ENCODE data around the gene XIRP2.

The XIRP2 gene

GRCh38 chr2:167127135-167127534, 238.9 kb downstream of the XIRP2 start:
- 60 to 61% methylated on average over 1 of the region's 1 CpG for WGBS, 2 experiments
- Histone ChIP-seq H3K4me3 (ENCODE audit: insufficient read depth, low read depth, low read length) (no peak overlapping the region), H3K4me1 (ENCODE audit: control insufficient read depth, insufficient read depth, low read length) (no peaks in the 10 kb centered on the region), H3K9me3 (ENCODE audit: control insufficient read depth, low read length) (no peaks in the 10 kb centered on the region), H3K27ac (ENCODE audit: insufficient read depth, low read depth, low read length, poor library complexity, severe bottlenecking) (no peak overlapping the region), H3K27me3 (ENCODE audit: control insufficient read depth, insufficient read depth, low read length, poor library complexity, severe bottlenecking) (no peaks in the 10 kb centered on the region), H3K36me3 (ENCODE audit: control insufficient read depth, insufficient read depth, low read length) (no peaks in the 10 kb centered on the region)

- Histone ChIP-seq H3K36me3 (ENCODE audit: control insufficient read depth, insufficient read depth, low read length) (no peaks in the 10 kb centered on the region), H3K27ac (ENCODE audit: insufficient read depth, low read depth, low read length, poor library complexity, severe bottlenecking) (no peak overlapping the region), H3K27me3 (ENCODE audit: control insufficient read depth, insufficient read depth, low read length, poor library complexity, severe bottlenecking) (no peaks in the 10 kb centered on the region), H3K4me1 (ENCODE audit: control insufficient read depth, insufficient read depth, low read length) (no peaks in the 10 kb centered on the region), H3K4me3 (ENCODE audit: insufficient read depth, low read depth, low read length) (no peak overlapping the region), H3K9me3 (ENCODE audit: control insufficient read depth, low read length) (no peaks in the 10 kb centered on the region)
- WGBS, 2 experiments, result 96% methylated on average over 9 of the region's 9 CpGs
These were observed 239.8 kb downstream of the XIRP2 start for GRCh38 chr2:167128130-167128529.

- H3K9me3 ChIP-seq (ENCODE audit: control insufficient read depth, low read length), result no peaks in the 10 kb centered on the region
- H3K36me3 ChIP-seq (ENCODE audit: control insufficient read depth, insufficient read depth, low read length), result no peaks in the 10 kb centered on the region
- no peaks in the 10 kb centered on the region for H3K4me1 ChIP-seq (ENCODE audit: control insufficient read depth, insufficient read depth, low read length)
- no peak overlapping the region for H3K27ac ChIP-seq (ENCODE audit: insufficient read depth, low read depth, low read length, poor library complexity, severe bottlenecking)
- H3K27me3 ChIP-seq (ENCODE audit: control insufficient read depth, insufficient read depth, low read length, poor library complexity, severe bottlenecking), result no peaks in the 10 kb centered on the region
- 92 to 96% methylated on average over 1 of the region's 1 CpG for WGBS, 2 experiments
- H3K4me3 ChIP-seq (ENCODE audit: insufficient read depth, low read depth, low read length), result no peak overlapping the region
These were observed 243.8 kb downstream of the XIRP2 start for GRCh38 chr2:167132066-167132465.

- Histone ChIP-seq H3K27me3 (ENCODE audit: control insufficient read depth, insufficient read depth, low read length, poor library complexity, severe bottlenecking) (no peaks in the 10 kb centered on the region), H3K36me3 (ENCODE audit: control insufficient read depth, insufficient read depth, low read length) (no peaks in the 10 kb centered on the region), H3K4me1 (ENCODE audit: control insufficient read depth, insufficient read depth, low read length) (no peaks in the 10 kb centered on the region), H3K27ac (ENCODE audit: insufficient read depth, low read depth, low read length, poor library complexity, severe bottlenecking) (no peak overlapping the region), H3K9me3 (ENCODE audit: control insufficient read depth, low read length) (no peaks in the 10 kb centered on the region), H3K4me3 (ENCODE audit: insufficient read depth, low read depth, low read length) (no peak overlapping the region)
- 81 to 87% methylated on average over 2 to 3 of the region's 3 CpGs for WGBS, 2 experiments
These were observed 244.8 kb downstream of the XIRP2 start for GRCh38 chr2:167132906-167133555.

- no peak overlapping the region for H3K4me3 ChIP-seq (ENCODE audit: insufficient read depth, low read depth, low read length)
- H3K36me3 ChIP-seq (ENCODE audit: control insufficient read depth, insufficient read depth, low read length), result no peaks in the 10 kb centered on the region
- H3K4me1 ChIP-seq (ENCODE audit: control insufficient read depth, insufficient read depth, low read length), result no peaks in the 10 kb centered on the region
- H3K9me3 ChIP-seq (ENCODE audit: control insufficient read depth, low read length), result no peaks in the 10 kb centered on the region
- WGBS, 2 experiments, result 95 to 100% methylated on average over 2 of the region's 2 CpGs
- H3K27me3 ChIP-seq (ENCODE audit: control insufficient read depth, insufficient read depth, low read length, poor library complexity, severe bottlenecking), result no peaks in the 10 kb centered on the region
- no peak overlapping the region for H3K27ac ChIP-seq (ENCODE audit: insufficient read depth, low read depth, low read length, poor library complexity, severe bottlenecking)
These were observed 245.3 kb downstream of the XIRP2 start for GRCh38 chr2:167133614-167134013.

- H3K4me3 ChIP-seq (ENCODE audit: insufficient read depth, low read depth, low read length), result no peak overlapping the region
- no peaks in the 10 kb centered on the region for H3K9me3 ChIP-seq (ENCODE audit: control insufficient read depth, low read length)
- H3K27me3 ChIP-seq (ENCODE audit: control insufficient read depth, insufficient read depth, low read length, poor library complexity, severe bottlenecking), result no peaks in the 10 kb centered on the region
- 92 to 97% methylated on average over 5 of the region's 6 CpGs for WGBS, 2 experiments
- H3K4me1 ChIP-seq (ENCODE audit: control insufficient read depth, insufficient read depth, low read length), result no peaks in the 10 kb centered on the region
- H3K27ac ChIP-seq (ENCODE audit: insufficient read depth, low read depth, low read length, poor library complexity, severe bottlenecking), result no peak overlapping the region
- no peaks in the 10 kb centered on the region for H3K36me3 ChIP-seq (ENCODE audit: control insufficient read depth, insufficient read depth, low read length)
These were observed 246.2 kb downstream of the XIRP2 start for GRCh38 chr2:167134381-167135072.

- Histone ChIP-seq H3K9me3 (ENCODE audit: control insufficient read depth, low read length) (no peaks in the 10 kb centered on the region), H3K27ac (ENCODE audit: insufficient read depth, low read depth, low read length, poor library complexity, severe bottlenecking) (no peak overlapping the region), H3K36me3 (ENCODE audit: control insufficient read depth, insufficient read depth, low read length) (no peaks in the 10 kb centered on the region), H3K4me1 (ENCODE audit: control insufficient read depth, insufficient read depth, low read length) (no peaks in the 10 kb centered on the region), H3K4me3 (ENCODE audit: insufficient read depth, low read depth, low read length) (no peak overlapping the region), H3K27me3 (ENCODE audit: control insufficient read depth, insufficient read depth, low read length, poor library complexity, severe bottlenecking) (no peaks in the 10 kb centered on the region)
- 74 to 86% methylated on average over 3 to 4 of the region's 4 CpGs for WGBS, 2 experiments
These were observed 247.4 kb downstream of the XIRP2 start for GRCh38 chr2:167135706-167136105.

GRCh38 chr2:167136879-167137596, 248.8 kb downstream of the XIRP2 start:
- Histone ChIP-seq H3K27me3 (ENCODE audit: control insufficient read depth, insufficient read depth, low read length, poor library complexity, severe bottlenecking) (no peaks in the 10 kb centered on the region), H3K9me3 (ENCODE audit: control insufficient read depth, low read length) (no peaks in the 10 kb centered on the region), H3K4me1 (ENCODE audit: control insufficient read depth, insufficient read depth, low read length) (no peaks in the 10 kb centered on the region), H3K4me3 (ENCODE audit: insufficient read depth, low read depth, low read length) (no peak overlapping the region), H3K36me3 (ENCODE audit: control insufficient read depth, insufficient read depth, low read length) (no peaks in the 10 kb centered on the region), H3K27ac (ENCODE audit: insufficient read depth, low read depth, low read length, poor library complexity, severe bottlenecking) (no peak overlapping the region)
- WGBS, 2 experiments, result 83 to 87% methylated on average over 4 to 5 of the region's 5 CpGs

- WGBS, 2 experiments, result 89 to 91% methylated on average over 6 of the region's 6 CpGs
- Histone ChIP-seq H3K27ac (ENCODE audit: insufficient read depth, low read depth, low read length, poor library complexity, severe bottlenecking) (no peak overlapping the region), H3K4me3 (ENCODE audit: insufficient read depth, low read depth, low read length) (no peak overlapping the region), H3K36me3 (ENCODE audit: control insufficient read depth, insufficient read depth, low read length) (no peaks in the 10 kb centered on the region), H3K4me1 (ENCODE audit: control insufficient read depth, insufficient read depth, low read length) (no peaks in the 10 kb centered on the region), H3K27me3 (ENCODE audit: control insufficient read depth, insufficient read depth, low read length, poor library complexity, severe bottlenecking) (no peaks in the 10 kb centered on the region), H3K9me3 (ENCODE audit: control insufficient read depth, low read length) (no peaks in the 10 kb centered on the region)
These were observed 252.1 kb downstream of the XIRP2 start for GRCh38 chr2:167140330-167140729.

- WGBS, 2 experiments, result 78 to 85% methylated on average over 4 of the region's 4 CpGs
- no peaks in the 10 kb centered on the region for H3K27me3 ChIP-seq (ENCODE audit: control insufficient read depth, insufficient read depth, low read length, poor library complexity, severe bottlenecking)
- H3K4me1 ChIP-seq (ENCODE audit: control insufficient read depth, insufficient read depth, low read length), result no peaks in the 10 kb centered on the region
- H3K4me3 ChIP-seq (ENCODE audit: insufficient read depth, low read depth, low read length), result no peak overlapping the region
- no peaks in the 10 kb centered on the region for H3K9me3 ChIP-seq (ENCODE audit: control insufficient read depth, low read length)
- H3K27ac ChIP-seq (ENCODE audit: insufficient read depth, low read depth, low read length, poor library complexity, severe bottlenecking), result no peak overlapping the region
- no peaks in the 10 kb centered on the region for H3K36me3 ChIP-seq (ENCODE audit: control insufficient read depth, insufficient read depth, low read length)
These were observed 252.5 kb downstream of the XIRP2 start for GRCh38 chr2:167140767-167141166.

All from ectodermal cell (in vitro differentiated cells).